Lower lobe of right lung (tissue), 2 donors: ENCODE data around the gene LSP1. TPM values are rescaled to one million over a fixed set of nuclear protein-coding genes. Genes with fewer than 3 reads are reported as not detected.
A peak's percentile ranks its signal among the peaks of the same experiment; 100 is the strongest.

Experiments
- ATAC-seq, 2 donors: fragments of 200-7000 bp; cut with Tn5 transposase; one replicate each; pipeline ENCODE4 v1.9.1; 2020 to 2022; ENCODE audit warnings: mild to moderate bottlenecking in 2 of 2, moderate library complexity in 2 of 2
- DNase-seq: peaks from one replicate; pipeline ENCODE4 v3.0.0-alpha.2; 2020
- H3K27ac ChIP-seq: fragments of 200-600 bp; one replicate; pipeline ENCODE4 v1.8.0; 2022
- H3K27me3 ChIP-seq: fragments of 200-600 bp; one replicate; pipeline ENCODE4 v1.8.0; 2022; ENCODE audit warnings: low read depth
- H3K36me3 ChIP-seq: fragments of 200-600 bp; one replicate; pipeline ENCODE4 v1.8.0; 2022; ENCODE audit warnings: mild to moderate bottlenecking
- H3K4me1 ChIP-seq: fragments of 200-600 bp; one replicate; pipeline ENCODE4 v1.8.0; 2022
- H3K4me3 ChIP-seq: fragments of 200-600 bp; one replicate; pipeline ENCODE4 v1.8.0; 2022; ENCODE audit warnings: mild to moderate bottlenecking
- H3K9me3 ChIP-seq: fragments of 200-600 bp; one replicate; pipeline ENCODE4 v1.8.0; 2022
- CTCF ChIP-seq: fragments of 200-600 bp; IDR thresholded peaks from one replicate; pipeline ENCODE4 v1.8.0; 2022; ENCODE audit warnings: antibody characterized with exemption, mild to moderate bottlenecking
- intact Hi-C: fragments of 100-400 bp; cut with DNase I; formaldehyde crosslinking; loops from one replicate; pipeline ENCODE4 v1.11.0; 2022
- total RNA-seq: library from RNA; stranded (reverse); fragmentation: NEBNext Ultra II Directional; extraction: Animal tissue kit (Norgen Biotek cat#: 25700); gene quantifications from one replicate; pipeline ENCODE4 v1.2.1, GENCODE V29; 2021
- donor health status: DM: no; HTN: yes; CAD: no; lungs with severe emphysema.

LSP1 gene
- total RNA-seq, 1 donor from 2014 or later: 90.4 TPM

- Histone ChIP-seq H3K27ac (peak overlapping the region; percentile 81), H3K36me3 (no peaks in the 10 kb centered on the region)
Measured at GRCh38 chr11:1825785-1826451, 27.0 kb upstream of the LSP1 start.

GRCh38 chr11:1826552-1827094 is 26.3 kb upstream of the LSP1 start:
- Histone ChIP-seq H3K9me3 (no peaks in the 10 kb centered on the region), H3K4me3 (no peak overlapping the region), H3K36me3 (no peaks in the 10 kb centered on the region), H3K4me1 (peaks cover 37% of the 10 kb centered on the region), H3K27ac (peak overlapping the region; percentile 81), H3K27me3 (peaks cover 8% of the 10 kb centered on the region)
- intact Hi-C loops: no loop called here
- ATAC-seq (peak; percentile 35 to 48), DNase-seq (peak; percentile 65)
- TF ChIP-seq CTCF: peak; percentile 11

More at GRCh38 chr11:1825785-1826451, 27.0 kb upstream of the LSP1 start:
- H3K4me1 ChIP-seq: peaks cover 32% of the 10 kb centered on the region
- H3K27me3 ChIP-seq: peaks cover 1% of the 10 kb centered on the region
- H3K9me3 ChIP-seq: no peaks in the 10 kb centered on the region
- ATAC-seq: no peak
- no peak for TF ChIP-seq CTCF
- no peak overlapping the region for H3K4me3 ChIP-seq
- DNase-seq: peak; percentile 37
- intact Hi-C loops: no loop called here

GRCh38 chr11:1827095-1827813 is 25.6 kb upstream of the LSP1 start:
- ATAC-seq: peak; percentile 74 to 82
- Histone ChIP-seq H3K4me3 (no peak overlapping the region), H3K27ac (peak overlapping the region; percentile 81), H3K27me3 (peaks cover 8% of the 10 kb centered on the region), H3K4me1 (peaks cover 41% of the 10 kb centered on the region), H3K9me3 (no peaks in the 10 kb centered on the region), H3K36me3 (no peaks in the 10 kb centered on the region)
- DNase-seq: peak; percentile 79
- intact Hi-C loops: no loop called here
- no peak for TF ChIP-seq CTCF

- H3K9me3 ChIP-seq: no peaks in the 10 kb centered on the region
- peaks cover 48% of the 10 kb centered on the region for H3K4me1 ChIP-seq
- DNase-seq (peak; percentile 36), ATAC-seq (no peak)
- no peak for TF ChIP-seq CTCF
- peak overlapping the region; percentile 81 for H3K27ac ChIP-seq
- H3K36me3 ChIP-seq: no peaks in the 10 kb centered on the region
- intact Hi-C loops: no loop called here
- no peak overlapping the region for H3K4me3 ChIP-seq
- peaks cover 8% of the 10 kb centered on the region for H3K27me3 ChIP-seq
Measured at GRCh38 chr11:1827931-1828330, 25.0 kb upstream of the LSP1 start.

GRCh38 chr11:1828542-1828941 is 24.3 kb upstream of the LSP1 start:
- no peaks in the 10 kb centered on the region for H3K36me3 ChIP-seq
- H3K27ac ChIP-seq: peak overlapping the region; percentile 38
- H3K4me1 ChIP-seq: peaks cover 50% of the 10 kb centered on the region
- intact Hi-C loops: no loop called here
- ATAC-seq: no peak
- no peak for TF ChIP-seq CTCF
- peaks cover 8% of the 10 kb centered on the region for H3K27me3 ChIP-seq
- H3K9me3 ChIP-seq: no peaks in the 10 kb centered on the region
- H3K4me3 ChIP-seq: no peak overlapping the region
- DNase-seq: peak; percentile 30
